Stimulated activated naive CD8-positive, alpha-beta T cell treated with anti-CD3 and anti-CD28 coated beads, Interleukin-15, Interleukin-2, amounts not matched to agents 100 ng/mL and 50 ng/mL, for 24 hours (primary cell): ENCODE measurements around the gene TAPT1.

Experiments used
- H3K27ac Mint-ChIP-seq: one replicate; pipeline ENCODE4 v1.8.0; 2021; ENCODE audit warnings: mild to moderate bottlenecking, mixed read lengths
- H3K27me3 Mint-ChIP-seq: one replicate; pipeline ENCODE4 v1.8.0; 2021; ENCODE audit warnings: mixed read lengths
- H3K36me3 Mint-ChIP-seq: one replicate; pipeline ENCODE4 v1.8.0; 2021; ENCODE audit warnings: low read depth, mixed read lengths
- H3K4me1 Mint-ChIP-seq: one replicate; pipeline ENCODE4 v1.8.0; 2021; ENCODE audit warnings: low read depth, mixed read lengths
- H3K4me3 Mint-ChIP-seq: one replicate; pipeline ENCODE4 v1.8.0; 2021; ENCODE audit warnings: mild to moderate bottlenecking, mixed read lengths
- H3K9me3 Mint-ChIP-seq: one replicate; pipeline ENCODE4 v1.8.0; 2021; ENCODE audit warnings: mixed read lengths

TAPT1 gene

DNA sequence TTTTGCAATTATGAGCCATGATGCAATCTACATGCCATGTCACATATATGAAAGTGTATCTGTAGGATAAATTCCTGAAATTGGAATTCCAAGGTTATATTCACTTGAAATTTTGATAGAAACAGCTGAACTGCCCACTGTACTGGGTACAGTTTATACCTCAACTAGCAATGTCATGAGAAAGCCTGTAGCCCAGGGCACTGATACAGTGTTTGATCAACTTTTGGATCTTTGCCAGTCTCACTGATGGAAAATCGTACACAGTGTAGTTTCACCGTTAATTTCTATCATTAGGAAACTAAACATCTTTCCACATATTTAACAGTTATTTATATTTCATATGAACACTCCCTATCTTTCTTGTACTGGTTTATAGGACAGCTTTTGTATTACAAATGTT lies 34.2 kb downstream of the TAPT1 start:
- peaks cover 36% of the 10 kb centered on the region for H3K36me3 Mint-ChIP-seq

DNA sequence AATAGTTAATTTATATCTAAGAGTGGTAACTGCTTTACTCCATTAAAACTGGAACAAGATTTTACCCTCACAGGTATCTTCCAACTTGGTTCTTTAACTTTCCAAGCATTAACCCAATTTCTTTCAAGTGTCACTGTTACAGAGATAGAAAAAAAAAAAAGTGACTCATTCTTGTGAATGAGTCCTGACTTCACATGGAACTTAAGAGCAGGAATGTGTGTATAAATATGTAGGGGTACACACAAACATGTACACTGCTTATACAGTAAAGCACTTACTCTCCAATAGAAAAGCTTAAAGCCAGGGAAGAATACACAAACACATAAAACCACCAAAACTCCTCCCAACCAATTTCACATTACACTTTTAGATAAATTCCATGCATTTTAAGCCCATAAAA lies 38.8 kb downstream of the TAPT1 start:
- Mint-ChIP-seq H3K4me3 (no peak overlapping the region), H3K9me3 (no peaks in the 10 kb centered on the region), H3K4me1 (no peaks in the 10 kb centered on the region)

More for the DNA sequence above, 34.2 kb downstream of the TAPT1 start:
- no peaks in the 10 kb centered on the region for H3K27me3 Mint-ChIP-seq
- no peak overlapping the region for H3K27ac Mint-ChIP-seq
- no peaks in the 10 kb centered on the region for H3K9me3 Mint-ChIP-seq
- H3K4me1 Mint-ChIP-seq: peaks cover 13% of the 10 kb centered on the region
- H3K4me3 Mint-ChIP-seq: no peak overlapping the region

DNA sequence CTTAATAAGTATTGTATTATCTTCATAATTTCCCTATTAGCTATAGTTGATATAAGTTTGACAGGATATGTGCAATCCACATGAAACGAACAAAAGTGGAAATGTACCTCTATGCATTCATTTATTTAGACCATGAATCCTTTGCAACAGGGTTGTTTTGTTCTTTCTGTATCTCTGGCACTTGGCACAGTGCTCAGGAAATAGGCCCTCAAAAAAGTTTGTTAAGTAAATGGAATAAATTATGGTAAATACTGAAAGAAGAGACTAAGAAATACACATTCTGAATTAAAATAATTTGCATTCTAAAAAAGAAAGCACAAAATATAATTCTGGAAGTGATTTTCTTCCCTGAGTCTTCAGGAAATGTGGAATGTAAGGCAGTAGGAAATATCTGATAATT lies 39.3 kb downstream of the TAPT1 start:
- peaks cover 49% of the 10 kb centered on the region for H3K36me3 Mint-ChIP-seq
- no peaks in the 10 kb centered on the region for H3K27me3 Mint-ChIP-seq
- H3K9me3 Mint-ChIP-seq: no peaks in the 10 kb centered on the region
- H3K4me1 Mint-ChIP-seq: no peaks in the 10 kb centered on the region
- no peak overlapping the region for H3K27ac Mint-ChIP-seq
- H3K4me3 Mint-ChIP-seq: no peak overlapping the region

More for the DNA sequence above, 38.8 kb downstream of the TAPT1 start:
- H3K27me3 Mint-ChIP-seq: no peaks in the 10 kb centered on the region
- H3K36me3 Mint-ChIP-seq: peaks cover 49% of the 10 kb centered on the region
- no peak overlapping the region for H3K27ac Mint-ChIP-seq

DNA sequence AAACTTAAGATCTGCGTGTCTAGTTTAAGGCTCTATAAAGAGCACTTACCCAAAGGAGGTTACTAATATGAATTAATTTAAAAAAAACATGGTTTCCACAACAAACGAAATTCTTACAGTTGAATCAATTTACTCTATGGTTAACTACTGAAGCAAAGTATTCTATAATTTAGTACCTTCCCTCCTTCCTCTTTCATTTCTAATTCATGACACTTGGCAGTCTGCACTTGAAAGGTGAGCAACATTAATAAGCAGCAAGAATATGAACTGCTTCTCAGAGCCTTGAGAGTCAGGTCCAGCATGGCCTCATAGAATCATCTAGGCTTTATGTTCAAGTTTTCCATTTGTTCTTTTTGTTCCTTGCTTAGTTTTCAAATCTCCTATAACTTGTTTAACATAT lies 42.7 kb downstream of the TAPT1 start:
- H3K4me1 Mint-ChIP-seq: no peaks in the 10 kb centered on the region
- H3K27me3 Mint-ChIP-seq: no peaks in the 10 kb centered on the region
- H3K36me3 Mint-ChIP-seq: peaks cover 50% of the 10 kb centered on the region
- no peak overlapping the region for H3K27ac Mint-ChIP-seq
- H3K9me3 Mint-ChIP-seq: no peaks in the 10 kb centered on the region
- no peak overlapping the region for H3K4me3 Mint-ChIP-seq

DNA sequence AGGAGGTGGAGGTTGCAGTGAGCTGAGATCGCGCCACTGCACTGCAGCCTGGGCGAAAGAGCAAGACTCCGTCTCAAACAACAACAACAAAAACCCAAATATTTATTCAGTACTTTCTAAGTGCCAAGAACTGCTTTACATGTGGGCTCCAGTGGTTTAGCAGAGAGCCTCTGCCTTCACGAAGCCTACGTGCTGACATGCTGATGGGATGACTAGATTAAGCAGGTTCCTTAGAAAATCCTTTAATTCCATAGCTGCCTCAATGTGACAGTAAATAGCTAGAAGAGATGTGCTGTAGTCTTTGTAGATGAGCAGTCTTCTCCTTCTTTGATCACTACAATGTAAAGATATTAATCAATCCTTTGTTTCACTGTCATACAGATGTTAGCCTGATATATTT lies 49.6 kb downstream of the TAPT1 start:
- Mint-ChIP-seq H3K27me3 (no peaks in the 10 kb centered on the region), H3K4me3 (no peak overlapping the region), H3K4me1 (no peaks in the 10 kb centered on the region), H3K9me3 (no peaks in the 10 kb centered on the region), H3K36me3 (peaks cover 38% of the 10 kb centered on the region), H3K27ac (no peak overlapping the region)

DNA sequence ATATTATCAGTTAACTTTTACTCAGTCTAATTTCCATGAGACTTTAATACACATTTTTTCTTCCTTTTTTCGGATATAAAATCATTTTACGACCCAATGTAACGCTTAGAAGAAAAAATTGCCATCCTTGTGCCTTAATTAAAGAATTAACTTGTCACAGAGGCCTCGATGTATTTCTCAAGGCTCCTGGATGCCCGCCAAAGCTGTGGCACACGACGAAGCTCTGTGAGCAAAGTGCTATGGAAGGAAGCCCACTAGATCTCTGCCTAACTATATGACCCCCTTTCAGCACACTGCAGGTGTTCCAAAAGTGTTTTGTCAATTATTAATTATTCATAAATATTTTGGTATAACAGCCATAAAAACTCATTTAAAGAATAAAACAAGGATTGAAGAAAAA lies 54.4 kb downstream of the TAPT1 start:
- no peaks in the 10 kb centered on the region for H3K9me3 Mint-ChIP-seq
- H3K4me1 Mint-ChIP-seq: no peaks in the 10 kb centered on the region
- no peaks in the 10 kb centered on the region for H3K27me3 Mint-ChIP-seq
- H3K36me3 Mint-ChIP-seq: peaks cover 42% of the 10 kb centered on the region
- no peak overlapping the region for H3K4me3 Mint-ChIP-seq
- H3K27ac Mint-ChIP-seq: no peak overlapping the region

DNA sequence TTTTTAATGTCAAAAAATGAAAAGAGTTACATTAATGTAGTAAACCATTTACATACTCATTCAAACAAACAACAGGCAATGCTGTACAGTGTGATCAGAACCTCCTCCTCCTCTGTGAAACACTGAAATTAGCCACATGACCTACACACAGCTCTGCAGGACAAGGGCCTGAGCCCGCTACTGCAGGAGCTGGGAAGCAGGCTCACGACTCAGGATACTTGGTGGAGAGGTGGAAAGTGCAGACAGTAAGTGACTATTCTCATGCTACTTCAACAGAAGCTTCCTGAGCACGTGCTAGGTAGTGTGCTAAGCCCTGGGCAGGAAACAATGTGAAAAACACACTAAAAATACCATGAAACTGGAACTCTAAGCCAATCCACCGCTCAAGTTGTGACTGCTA lies 56.8 kb downstream of the TAPT1 start:
- no peaks in the 10 kb centered on the region for H3K9me3 Mint-ChIP-seq
- no peaks in the 10 kb centered on the region for H3K4me1 Mint-ChIP-seq
- no peak overlapping the region for H3K4me3 Mint-ChIP-seq
- no peaks in the 10 kb centered on the region for H3K27me3 Mint-ChIP-seq
- peaks cover 57% of the 10 kb centered on the region for H3K36me3 Mint-ChIP-seq
- no peak overlapping the region for H3K27ac Mint-ChIP-seq

DNA sequence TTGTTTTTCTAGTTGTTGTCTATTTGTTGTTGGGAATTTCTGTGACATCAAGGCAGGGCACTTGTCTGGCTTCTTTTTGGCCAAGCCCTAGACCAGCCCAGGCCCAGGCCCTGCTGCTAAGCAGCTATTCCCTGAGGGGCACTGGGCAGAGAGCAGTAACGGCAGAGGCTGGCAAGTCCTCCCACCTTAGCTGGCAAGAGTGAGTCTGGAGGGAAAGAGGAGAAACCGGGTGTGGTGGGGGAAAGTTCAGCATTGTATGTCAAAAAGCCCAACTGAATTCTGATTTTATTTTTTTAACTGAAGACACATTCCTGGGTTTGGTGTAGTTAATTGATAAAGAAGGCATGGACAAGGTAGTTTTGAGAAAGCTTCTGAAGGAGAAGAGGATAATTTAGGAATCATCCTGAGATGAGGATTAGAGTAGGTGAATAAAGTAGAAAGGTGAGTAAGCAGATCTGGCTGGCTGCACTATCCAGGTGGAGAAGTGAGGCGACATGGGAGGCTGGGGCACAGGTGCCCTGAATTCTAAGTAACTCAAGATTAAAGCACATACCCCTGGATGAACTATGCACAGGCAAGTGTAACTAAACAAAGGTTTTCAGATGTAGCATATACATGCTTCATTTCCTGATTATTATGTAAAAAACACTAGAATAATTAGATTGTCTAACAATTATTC lies 57.4 kb downstream of the TAPT1 start:
- Mint-ChIP-seq H3K9me3 (no peaks in the 10 kb centered on the region), H3K4me1 (no peaks in the 10 kb centered on the region), H3K4me3 (no peak overlapping the region), H3K36me3 (peaks cover 56% of the 10 kb centered on the region), H3K27me3 (no peaks in the 10 kb centered on the region), H3K27ac (no peak overlapping the region)

DNA sequence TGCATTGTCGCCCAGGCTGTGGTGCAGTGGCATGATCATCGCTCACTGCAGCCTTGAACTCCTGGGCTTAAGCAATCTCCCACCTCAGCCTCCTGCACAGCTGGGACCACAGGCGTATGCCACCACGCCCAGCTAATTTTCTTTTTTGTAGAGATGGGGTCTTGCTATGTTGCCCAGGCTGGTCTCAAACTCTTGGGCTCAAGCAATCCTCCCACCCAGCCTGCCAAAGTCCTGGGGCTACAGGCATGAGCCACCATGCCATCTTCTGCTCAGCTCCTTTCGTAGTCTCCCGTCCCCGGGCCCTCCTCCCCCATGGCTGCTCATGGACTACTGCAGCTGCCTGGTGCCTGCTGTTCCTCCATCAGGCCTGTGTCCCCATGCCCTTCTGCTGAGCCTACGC lies 58.1 kb downstream of the TAPT1 start:
- Mint-ChIP-seq H3K27me3 (no peaks in the 10 kb centered on the region), H3K4me3 (no peak overlapping the region), H3K4me1 (no peaks in the 10 kb centered on the region), H3K36me3 (peaks cover 64% of the 10 kb centered on the region), H3K27ac (no peak overlapping the region), H3K9me3 (no peaks in the 10 kb centered on the region)

DNA sequence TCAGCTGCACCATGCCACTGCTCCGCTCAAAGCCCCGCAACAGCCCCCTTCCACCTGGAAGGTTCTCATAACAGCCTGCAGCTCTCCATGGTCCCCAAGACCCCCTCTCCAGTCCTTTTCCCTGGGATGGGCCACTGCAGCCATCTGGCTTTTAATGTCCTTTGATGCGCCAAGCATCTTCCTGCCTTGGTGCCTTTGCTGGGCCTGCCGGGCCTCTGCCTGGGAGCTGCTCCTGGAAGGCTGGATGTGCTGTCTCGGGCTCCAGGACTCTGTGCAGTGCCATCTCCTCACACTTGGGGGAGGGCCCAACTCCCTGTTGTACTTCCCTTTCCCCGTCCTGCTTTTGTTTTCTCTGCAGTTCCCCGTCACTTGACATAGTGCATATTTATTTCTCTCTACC lies 60.3 kb downstream of the TAPT1 start:
- no peak overlapping the region for H3K4me3 Mint-ChIP-seq

DNA sequence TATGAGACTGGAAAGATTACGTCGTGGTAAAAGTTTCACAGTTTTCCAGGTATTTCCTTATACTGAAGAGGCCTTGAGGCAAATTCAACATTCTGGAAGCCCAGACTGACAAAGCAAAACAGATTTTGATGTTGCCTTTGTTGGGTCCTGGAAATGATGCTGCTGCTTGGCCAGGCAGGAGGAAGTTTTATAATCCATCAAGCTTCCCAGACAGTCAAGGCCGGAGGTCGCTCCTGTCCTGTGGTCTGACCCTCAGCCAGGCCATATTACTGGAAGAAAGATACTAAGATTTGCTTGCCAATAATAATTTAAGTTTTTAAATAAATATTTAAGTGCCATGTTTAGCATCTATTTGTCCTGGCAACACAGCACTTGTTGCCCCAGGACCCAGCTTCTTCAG lies 63.4 kb downstream of the TAPT1 start:
- peaks cover 51% of the 10 kb centered on the region for H3K36me3 Mint-ChIP-seq
- no peak overlapping the region for H3K4me3 Mint-ChIP-seq
- H3K27ac Mint-ChIP-seq: no peak overlapping the region
- H3K27me3 Mint-ChIP-seq: no peaks in the 10 kb centered on the region
- H3K4me1 Mint-ChIP-seq: no peaks in the 10 kb centered on the region
- H3K9me3 Mint-ChIP-seq: no peaks in the 10 kb centered on the region

More for the DNA sequence above, 60.3 kb downstream of the TAPT1 start:
- Mint-ChIP-seq H3K36me3 (peaks cover 76% of the 10 kb centered on the region), H3K27me3 (no peaks in the 10 kb centered on the region), H3K4me1 (no peaks in the 10 kb centered on the region), H3K27ac (no peak overlapping the region), H3K9me3 (no peaks in the 10 kb centered on the region)

DNA sequence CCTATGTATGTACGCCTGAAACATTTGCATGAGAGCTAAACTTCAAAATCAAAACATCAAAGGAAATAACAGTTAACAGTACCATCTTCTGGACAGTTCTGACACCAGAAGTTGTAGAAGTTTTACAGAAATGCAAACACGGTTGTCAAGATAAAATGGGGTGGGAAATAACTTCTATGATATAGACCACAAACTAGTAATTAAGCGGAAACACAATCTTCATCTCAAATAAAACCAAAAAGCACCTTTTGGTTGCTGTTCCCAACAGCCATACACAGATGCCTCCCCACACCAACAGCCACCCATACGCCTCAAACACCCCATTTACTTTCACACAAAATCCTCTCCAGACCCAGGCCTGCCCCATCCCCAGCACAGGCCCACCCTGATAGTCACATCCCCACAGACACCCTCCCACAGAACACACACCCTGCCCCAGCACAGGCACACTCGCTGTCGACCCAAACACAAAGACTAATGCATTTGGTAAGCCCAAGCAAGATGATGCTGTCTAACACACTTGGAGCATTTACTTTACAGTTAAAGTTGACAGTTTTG lies 64.3 kb downstream of the TAPT1 start:
- Mint-ChIP-seq H3K4me1 (no peaks in the 10 kb centered on the region), H3K9me3 (no peaks in the 10 kb centered on the region), H3K27ac (peak overlapping the region; percentile 29), H3K36me3 (peaks cover 47% of the 10 kb centered on the region), H3K4me3 (no peak overlapping the region), H3K27me3 (no peaks in the 10 kb centered on the region)

DNA sequence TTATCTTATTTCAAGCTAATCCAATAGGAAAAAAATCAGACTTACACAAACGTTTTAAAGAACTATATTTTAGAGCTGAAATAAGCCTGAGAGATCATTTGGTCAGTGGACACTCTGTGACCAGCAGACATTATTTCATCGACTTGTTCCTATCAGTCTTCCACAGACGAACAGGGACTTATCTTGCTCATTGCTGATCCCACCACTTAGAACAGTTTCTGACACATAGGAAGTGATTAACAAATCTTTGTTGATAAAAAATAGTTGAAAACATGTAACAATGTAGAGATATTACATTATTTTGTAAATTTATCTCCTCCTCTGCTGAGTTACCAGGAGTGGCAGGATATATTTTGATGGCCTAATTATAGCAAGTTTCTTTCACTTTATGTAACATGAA lies 65.8 kb downstream of the TAPT1 start:
- Mint-ChIP-seq H3K4me3 (no peak overlapping the region), H3K27me3 (no peaks in the 10 kb centered on the region), H3K9me3 (no peaks in the 10 kb centered on the region), H3K36me3 (peaks cover 34% of the 10 kb centered on the region), H3K27ac (no peak overlapping the region), H3K4me1 (no peaks in the 10 kb centered on the region)

DNA sequence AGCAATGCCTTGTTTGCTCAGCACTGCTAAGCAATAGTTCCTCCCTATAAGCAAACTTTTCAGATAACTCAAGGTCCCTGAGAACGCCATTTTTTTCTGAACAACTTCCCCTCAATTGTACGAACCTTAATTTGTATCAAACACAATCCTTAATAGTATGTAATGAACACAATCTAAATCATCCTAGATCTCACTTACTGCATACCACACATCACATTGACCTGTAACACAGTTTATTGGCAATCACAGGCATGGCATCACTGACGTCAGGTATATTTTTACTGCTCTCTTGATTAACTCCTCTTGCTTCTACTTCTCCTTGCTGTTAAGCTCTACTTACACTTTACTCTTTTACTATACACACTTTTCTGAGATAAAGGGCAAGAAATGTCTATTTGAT lies 67.0 kb downstream of the TAPT1 start:
- Mint-ChIP-seq H3K27ac (no peak overlapping the region), H3K36me3 (peaks cover 26% of the 10 kb centered on the region), H3K4me3 (no peak overlapping the region), H3K4me1 (no peaks in the 10 kb centered on the region), H3K27me3 (no peaks in the 10 kb centered on the region), H3K9me3 (no peaks in the 10 kb centered on the region)

DNA sequence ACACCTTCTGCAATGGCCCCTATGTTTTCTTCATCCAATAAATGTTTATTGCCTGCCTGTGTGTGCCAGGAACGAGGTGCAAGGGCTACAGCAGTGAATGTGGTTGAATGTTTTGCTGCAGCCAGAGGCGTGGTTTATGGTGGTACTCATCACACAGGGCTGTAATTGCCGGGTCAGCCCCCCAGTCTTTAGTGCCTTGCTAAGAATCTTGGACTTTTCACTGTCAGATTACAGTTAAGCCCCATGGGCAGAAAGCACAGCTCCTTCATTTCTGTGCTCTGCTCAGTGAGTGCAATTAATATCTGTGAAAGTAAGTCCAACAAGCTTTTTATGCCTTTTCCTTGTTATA lies 67.8 kb downstream of the TAPT1 start:
- Mint-ChIP-seq H3K27ac (no peak overlapping the region), H3K4me3 (no peak overlapping the region), H3K36me3 (peaks cover 20% of the 10 kb centered on the region), H3K9me3 (no peaks in the 10 kb centered on the region), H3K27me3 (no peaks in the 10 kb centered on the region), H3K4me1 (no peaks in the 10 kb centered on the region)
